GM19023 (cell line): ENCODE results near the gene N4BP2.
A peak's percentile ranks its signal among the peaks of the same experiment; 100 is the strongest.

Source experiments
- ATAC-seq: cut with Tn5 transposase; IDR thresholded peaks from one replicate; pipeline ENCODE4 v1.9.1; 2021; ENCODE audit warnings: mild to moderate bottlenecking, moderate library complexity; ENCODE audit not compliant: unreplicated experiment

N4BP2 gene

GRCh38 chr4:40205259-40206198, 148.9 kb downstream of the N4BP2 start:
- ATAC-seq: peak; percentile 58

- ATAC-seq: no peak
Observed at GRCh38 chr4:40206426-40206825, 149.8 kb downstream of the N4BP2 start.
